Stimulated activated CD4-positive, alpha-beta T cell treated with anti-CD3 and anti-CD28 coated beads, Interleukin-2, amount 100 ng/mL, for 48 hours (primary cell): Measurements from ENCODE around the gene ELFN1.

Source experiments
- DNase-seq, 2 donors: peaks; one replicate each; pipeline ENCODE4 v3.0.0-alpha.2; 2020

ELFN1 gene

GRCh38 chr7:1745018-1745532 lies 75.0 kb downstream of the ELFN1 start:
- DNase-seq = no peak

DNA sequence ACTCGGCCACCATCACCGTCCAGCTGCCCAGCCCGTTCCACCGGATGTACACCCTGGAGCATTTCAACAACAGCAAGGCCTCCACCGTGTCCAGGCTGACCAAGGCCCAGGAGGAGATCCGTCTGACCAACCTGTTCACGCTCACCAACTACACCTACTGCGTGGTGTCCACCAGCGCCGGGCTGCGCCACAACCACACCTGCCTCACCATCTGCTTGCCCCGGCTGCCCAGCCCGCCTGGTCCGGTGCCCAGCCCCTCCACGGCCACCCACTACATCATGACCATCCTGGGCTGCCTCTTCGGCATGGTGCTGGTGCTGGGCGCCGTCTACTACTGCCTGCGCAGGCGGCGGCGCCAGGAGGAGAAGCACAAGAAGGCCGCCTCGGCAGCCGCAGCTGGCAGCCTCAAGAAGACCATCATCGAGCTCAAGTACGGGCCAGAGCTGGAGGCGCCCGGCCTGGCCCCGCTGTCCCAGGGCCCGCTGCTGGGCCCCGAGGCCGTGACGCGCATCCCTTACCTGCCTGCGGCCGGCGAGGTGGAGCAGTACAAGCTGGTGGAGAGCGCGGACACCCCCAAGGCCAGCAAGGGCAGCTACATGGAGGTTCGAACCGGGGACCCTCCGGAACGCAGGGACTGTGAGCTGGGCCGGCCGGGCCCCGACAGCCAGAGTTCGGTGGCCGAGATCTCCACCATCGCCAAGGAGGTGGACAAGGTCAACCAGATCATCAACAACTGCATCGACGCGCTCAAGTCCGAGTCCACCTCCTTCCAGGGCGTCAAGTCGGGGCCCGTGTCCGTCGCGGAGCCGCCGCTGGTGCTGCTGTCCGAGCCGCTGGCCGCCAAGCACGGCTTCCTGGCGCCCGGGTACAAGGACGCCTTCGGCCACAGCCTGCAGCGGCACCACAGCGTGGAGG lies 75.8 kb downstream of the ELFN1 start:
- DNase-seq = no peak

GRCh38 chr7:1746491-1746975 lies 76.5 kb downstream of the ELFN1 start:
- DNase-seq = no peak

- DNase-seq = no peak
Observed at GRCh38 chr7:1747004-1747801, 77.1 kb downstream of the ELFN1 start.

GRCh38 chr7:1748076-1748838 lies 78.2 kb downstream of the ELFN1 start:
- no peak for DNase-seq

GRCh38 chr7:1748839-1749173 lies 78.7 kb downstream of the ELFN1 start:
- no peak for DNase-seq

DNA sequence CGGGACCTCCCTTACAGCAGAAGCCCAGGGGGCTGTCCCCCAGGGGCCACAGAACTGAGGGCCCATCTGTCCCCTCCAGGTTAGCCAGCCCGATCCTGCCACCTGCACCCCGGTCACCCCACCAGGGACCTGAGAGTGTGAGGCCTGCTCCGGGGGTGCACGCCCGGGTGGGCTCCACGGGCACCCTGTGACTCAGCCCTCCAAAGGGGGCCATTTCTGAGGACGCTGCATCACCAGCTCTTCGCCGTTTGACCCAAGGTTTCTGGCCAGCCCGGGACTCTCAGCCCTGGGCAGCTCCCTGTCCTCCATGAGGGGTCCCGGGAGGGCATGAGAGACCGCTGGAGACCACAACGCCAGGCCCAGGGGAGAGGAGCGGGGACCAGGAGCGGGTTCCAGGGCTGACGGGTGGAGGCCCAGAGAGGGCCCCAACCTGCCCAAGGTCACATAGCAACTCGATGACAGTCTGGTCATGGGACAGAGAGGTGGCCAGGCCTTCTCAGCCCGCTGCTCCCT lies 79.3 kb downstream of the ELFN1 start:
- DNase-seq = no peak

DNA sequence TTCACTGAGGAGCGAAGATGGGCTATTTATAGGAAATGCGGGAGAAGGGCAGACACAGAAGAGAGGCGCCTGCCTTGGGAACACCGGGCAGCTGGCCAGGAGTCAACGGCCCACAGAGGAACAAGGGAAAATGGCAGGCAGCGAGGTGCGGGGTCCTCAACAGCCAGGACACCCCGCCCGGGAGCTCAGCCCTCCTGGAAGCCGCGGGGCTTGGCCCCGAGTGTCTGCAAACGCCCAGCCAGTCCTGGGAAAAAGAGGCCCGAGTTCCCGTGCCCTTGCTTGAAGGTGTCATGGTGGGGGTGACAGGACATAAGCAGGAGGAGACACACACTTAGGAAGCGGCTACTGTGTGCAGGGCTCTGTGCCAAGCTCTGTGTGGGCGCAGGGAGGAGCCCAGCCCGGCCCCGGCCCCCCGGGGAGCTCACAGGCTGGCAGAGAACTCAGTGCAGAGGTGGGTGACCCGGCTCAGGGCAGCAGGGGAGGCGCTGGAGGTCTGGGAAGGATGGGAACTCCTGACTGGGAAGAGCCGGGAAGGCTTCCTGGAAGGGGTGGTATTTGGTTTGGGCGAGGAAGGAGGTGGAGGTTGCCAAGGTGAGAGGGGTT lies 79.9 kb downstream of the ELFN1 start:
- no peak for DNase-seq

DNA sequence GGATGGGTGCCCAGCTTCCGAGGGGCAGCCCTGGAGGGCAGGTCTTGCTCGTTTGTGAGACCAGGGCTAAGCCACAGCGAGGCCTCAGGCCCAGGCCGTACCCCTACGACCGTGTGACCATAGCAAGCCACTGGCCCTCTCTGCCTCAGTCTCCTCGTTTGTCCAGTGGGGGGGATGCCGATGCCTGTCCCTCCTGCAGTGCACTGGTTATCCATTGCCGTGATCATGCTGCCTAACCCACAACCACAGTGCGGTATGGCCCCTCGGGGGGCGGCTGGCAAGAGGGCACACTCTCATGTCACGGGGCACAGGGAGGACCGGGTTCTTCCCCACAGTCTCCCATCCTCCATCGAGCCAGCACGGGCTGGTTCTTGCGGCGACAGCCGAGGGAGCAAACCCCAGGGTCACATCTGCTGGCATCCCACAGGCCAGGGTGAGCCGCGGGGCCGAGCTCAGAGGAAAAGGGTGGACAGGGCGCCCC lies 80.5 kb downstream of the ELFN1 start:
- no peak for DNase-seq

- DNase-seq = no peak
Observed at GRCh38 chr7:1752111-1752510, 82.0 kb downstream of the ELFN1 start.

DNA sequence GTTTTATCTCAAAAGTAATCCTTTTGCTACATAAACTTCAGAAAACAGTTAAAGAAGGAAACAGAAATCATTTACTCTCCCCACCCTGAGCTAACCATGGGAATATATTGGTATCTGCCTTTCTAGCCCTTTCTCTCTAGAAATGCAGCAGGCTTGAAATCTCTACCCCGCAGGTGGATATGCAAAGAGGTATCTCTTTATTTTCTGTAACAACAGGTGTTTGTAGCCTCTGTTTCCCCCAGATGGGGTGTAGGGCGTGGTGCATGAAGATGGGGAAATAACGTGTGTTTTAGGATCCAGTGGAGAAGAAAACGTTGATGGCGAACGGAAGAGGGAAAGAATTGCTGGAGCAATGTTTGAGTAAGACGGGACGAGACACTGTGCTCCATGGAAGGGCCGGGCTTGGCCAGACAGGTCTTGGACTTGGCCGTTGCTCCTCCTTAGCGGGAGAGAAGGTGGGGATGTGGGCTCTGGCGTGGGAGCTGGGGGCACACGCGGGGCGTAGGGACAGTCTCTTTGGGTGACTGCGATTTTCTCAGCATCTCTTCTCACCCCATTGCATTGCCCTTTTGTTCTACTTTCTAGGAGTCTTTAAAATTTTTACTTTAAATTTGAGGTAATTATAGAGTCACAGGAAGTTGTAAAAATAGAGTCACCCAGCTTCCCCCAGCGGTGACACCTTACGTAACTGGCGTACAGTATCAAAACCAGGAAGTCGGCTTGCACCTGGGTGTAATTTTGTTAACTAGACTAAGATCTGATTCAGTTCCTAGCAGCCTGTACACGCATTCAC lies 82.9 kb downstream of the ELFN1 start:
- no peak for DNase-seq

DNA sequence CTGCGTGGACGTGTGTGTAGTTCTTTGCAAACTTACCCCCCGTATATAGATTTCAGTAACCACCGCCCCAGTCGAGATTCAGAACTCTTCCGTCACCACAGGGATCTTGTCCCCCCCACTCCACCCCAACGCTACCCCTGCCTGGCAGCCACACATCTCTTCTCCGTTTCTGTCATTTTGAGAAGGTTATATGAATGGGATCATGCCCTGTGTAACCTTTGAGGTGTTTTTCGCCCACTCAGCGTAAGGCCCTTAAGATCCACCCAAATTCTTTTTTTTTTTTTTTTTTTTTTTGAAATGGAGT lies 83.4 kb downstream of the ELFN1 start:
- DNase-seq = no peak

GRCh38 chr7:1754345-1754908 lies 84.3 kb downstream of the ELFN1 start:
- no peak for DNase-seq

GRCh38 chr7:1755783-1756625 lies 85.9 kb downstream of the ELFN1 start:
- no peak for DNase-seq

- no peak for DNase-seq
Observed at GRCh38 chr7:1757601-1758000, 87.5 kb downstream of the ELFN1 start.

- DNase-seq = peak in 1 of 2 donors; percentile 30
Observed at GRCh38 chr7:1758028-1758858, 88.2 kb downstream of the ELFN1 start.

DNA sequence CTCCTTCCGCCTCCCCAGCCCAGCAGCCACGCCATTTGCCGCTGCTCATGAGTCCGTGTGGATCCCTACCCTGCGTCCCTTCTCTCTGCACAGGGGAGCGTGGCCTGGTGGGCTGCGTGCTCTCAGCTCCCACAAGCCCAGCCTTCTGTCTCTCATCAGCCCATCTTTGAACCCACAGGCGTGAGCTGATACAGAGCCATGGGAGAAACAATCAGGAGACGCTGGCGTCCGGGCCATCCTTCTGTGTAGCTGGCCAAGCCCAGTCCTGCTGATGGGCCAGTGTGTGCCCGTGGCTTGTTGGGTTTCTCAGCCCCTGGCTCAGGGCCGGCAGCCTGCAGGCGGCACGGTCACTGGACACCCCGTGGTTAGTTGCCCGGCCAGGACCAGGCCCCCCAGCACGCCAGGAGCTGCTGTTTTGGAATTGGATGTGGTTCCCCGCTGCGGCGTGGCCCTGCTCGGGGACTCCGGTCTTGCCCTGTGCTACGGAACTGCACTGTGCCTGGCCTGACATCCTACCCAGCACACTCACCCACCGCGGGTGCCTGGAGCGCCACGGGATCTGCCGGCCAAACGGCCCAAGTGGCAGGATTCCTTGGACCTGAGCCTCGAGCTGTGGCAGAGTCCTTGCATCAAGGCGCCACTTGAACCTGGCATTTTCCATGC lies 88.9 kb downstream of the ELFN1 start:
- no peak for DNase-seq

- DNase-seq = no peak
Observed at GRCh38 chr7:1761097-1761496, 91.0 kb downstream of the ELFN1 start.

DNA sequence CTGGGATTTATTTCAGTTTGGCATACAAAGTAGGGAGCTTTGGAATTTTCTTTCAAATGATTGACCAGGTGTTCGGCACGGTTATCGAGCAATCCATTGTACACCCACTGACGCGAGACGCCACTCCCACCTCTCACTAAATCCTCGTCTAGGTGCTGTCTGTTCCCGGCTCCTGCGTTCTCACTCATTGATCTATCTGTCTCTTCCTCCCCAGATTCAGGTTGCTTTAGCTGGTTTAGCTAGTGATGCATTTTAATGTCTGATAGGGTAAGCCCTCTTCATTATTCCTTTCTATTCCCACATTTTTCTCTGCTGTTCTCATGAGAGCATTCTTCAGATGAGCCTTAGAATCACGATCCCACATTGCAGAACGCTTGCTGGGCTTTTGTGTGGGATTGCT lies 91.7 kb downstream of the ELFN1 start:
- no peak for DNase-seq
